HEK293 (cell line): ENCODE data around the gene SIGLEC1.

Source experiments
- CTCF ChIP-seq: fragments of 450-650 bp; formaldehyde crosslinking; IDR thresholded peaks from 2 replicates; pipeline ENCODE4 v1.5.1; 2016; ENCODE audit warnings: missing biosample characterization, missing genetic modification characterization
- ZBTB44 ChIP-seq: fragments of 450-650 bp; IDR thresholded peaks from 2 replicates; pipeline ENCODE4 v1.5.1; 2018; ENCODE audit warnings: missing biosample characterization, mild to moderate bottlenecking, missing genetic modification characterization
- ZNF140 ChIP-seq: fragments of 450-650 bp; formaldehyde crosslinking; IDR thresholded peaks from 2 replicates; pipeline ENCODE4 v1.5.1; 2016; ENCODE audit warnings: missing biosample characterization, missing genetic modification characterization
- ZNF248 ChIP-seq: fragments of 450-650 bp; formaldehyde crosslinking; IDR thresholded peaks from 2 replicates; pipeline ENCODE4 v1.5.1; 2017; ENCODE audit warnings: missing biosample characterization, missing genetic modification characterization

GRCh38 chr20:3745686-3746173 lies 33.3 kb upstream of the SIGLEC1 start:
- TF ChIP-seq ZNF140 (tag by site-specific recombination) = no peak
- TF ChIP-seq CTCF (tag by site-specific recombination) = no peak
- TF ChIP-seq ZNF248 (tag by site-specific recombination) = no peak
- no peak for TF ChIP-seq ZBTB44 (tag by site-specific recombination)
